Inferior parietal cortex (tissue), 1 donor: ENCODE measurements around the gene CTNNBL1.

Source experiments
- DNase-seq: peaks from one replicate; pipeline ENCODE4 v3.0.0-alpha.2; 2016; ENCODE audit errors: extremely low spot score

The CTNNBL1 gene

DNA sequence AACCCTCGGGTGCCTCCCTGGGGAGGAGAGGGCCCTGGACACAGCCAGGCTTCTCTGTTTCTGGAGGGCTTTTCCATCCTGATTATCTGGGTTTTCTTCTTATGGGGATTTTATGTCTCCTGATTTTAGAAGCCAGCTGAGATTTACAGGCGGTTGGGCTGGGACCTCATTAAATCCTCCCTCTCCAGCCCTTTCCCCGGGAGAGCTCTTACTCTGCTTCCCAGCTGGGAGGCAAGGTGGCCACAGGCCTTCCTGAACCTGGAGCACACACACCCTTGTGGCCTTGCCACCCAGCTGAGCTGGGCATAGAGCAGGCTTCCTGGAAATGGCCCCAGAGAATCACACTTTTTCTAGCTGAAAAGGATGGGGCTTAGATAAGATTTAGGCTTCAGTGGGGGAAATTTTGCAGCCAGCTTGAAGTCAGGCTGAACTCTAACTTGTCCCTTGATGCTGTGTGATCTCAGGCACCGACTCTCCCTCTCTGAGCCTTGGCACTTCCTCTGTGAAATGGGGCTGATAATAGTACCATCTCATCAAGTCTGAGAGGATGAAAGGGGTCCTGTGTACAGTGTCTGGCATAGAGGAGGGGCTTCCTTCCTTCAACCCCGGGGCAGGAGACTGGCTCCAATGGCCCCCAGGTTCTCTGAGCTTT lies 225.7 kb downstream of the CTNNBL1 start:
- DNase-seq = no peak

DNA sequence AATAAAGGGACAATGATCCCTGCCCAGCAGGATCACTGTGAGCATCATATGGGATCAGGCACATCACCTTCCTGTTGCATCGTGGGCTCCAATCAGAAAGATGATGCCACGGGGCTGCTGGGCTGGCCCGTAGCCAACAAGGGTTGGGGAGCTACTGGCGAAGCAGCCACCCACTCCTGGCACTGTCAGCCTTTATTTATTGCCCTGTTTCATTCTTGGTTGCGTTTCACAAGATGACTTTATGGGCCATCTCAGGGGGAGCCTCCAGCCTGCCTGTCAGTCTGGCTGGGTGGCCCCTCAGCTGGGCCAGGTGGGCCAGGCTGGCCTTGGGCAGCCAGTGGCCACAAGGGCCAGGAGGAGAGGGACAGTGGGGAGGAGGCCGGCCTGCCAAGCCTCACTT lies 226.4 kb downstream of the CTNNBL1 start:
- DNase-seq = no peak

DNA sequence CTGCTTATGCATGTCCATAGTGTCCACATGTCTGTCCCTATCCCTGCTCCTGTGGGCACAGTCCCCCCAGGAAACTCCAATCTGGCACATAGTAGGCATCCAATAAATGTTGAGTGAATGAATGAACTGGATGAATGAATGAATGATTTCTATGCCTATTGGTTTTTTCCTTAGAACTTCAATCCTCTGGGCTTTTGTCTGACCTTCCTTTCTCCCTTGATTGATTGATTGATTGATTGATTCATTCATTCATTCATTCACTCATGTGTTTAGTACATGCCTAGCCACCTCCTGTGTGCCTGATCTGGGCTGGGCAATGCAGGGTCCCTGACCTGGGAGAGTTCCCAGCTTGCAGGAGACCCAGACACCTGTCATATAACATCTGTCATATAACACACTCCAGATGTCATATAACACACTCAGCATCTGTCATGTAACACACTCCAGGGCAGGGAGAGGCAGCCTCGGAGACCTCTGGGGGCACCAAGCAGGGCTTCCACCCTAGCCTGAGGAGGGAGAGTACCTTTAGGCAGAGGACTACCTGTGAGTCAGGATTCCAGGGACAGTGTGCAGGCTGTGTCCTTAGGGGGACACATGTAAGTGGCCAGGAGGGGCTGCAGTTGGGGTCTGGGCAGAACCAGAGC lies 227.0 kb downstream of the CTNNBL1 start:
- DNase-seq = no peak

- DNase-seq = no peak
These were observed 227.6 kb downstream of the CTNNBL1 start for GRCh38 chr20:37921341-37921929.
